Rectal smooth muscle tissue (tissue), 1 donor: ENCODE data around the gene RYR2.
A peak's percentile ranks its signal among the peaks of the same experiment; 100 is the strongest.

Source experiments
- H3K27ac ChIP-seq: one replicate; pipeline ENCODE4 v1.7.0; 2013; ENCODE audit warnings: low read depth, low read length, inconsistent platforms
- H3K27me3 ChIP-seq: one replicate; pipeline ENCODE4 v1.7.0; 2013; ENCODE audit warnings: low read length; ENCODE audit not compliant: control insufficient read depth, insufficient read depth
- H3K36me3 ChIP-seq: one replicate; pipeline ENCODE4 v1.7.0; 2013; ENCODE audit warnings: low read length; ENCODE audit not compliant: control insufficient read depth, insufficient read depth
- H3K4me1 ChIP-seq: one replicate; pipeline ENCODE4 v1.7.0; 2013; ENCODE audit warnings: low read length; ENCODE audit not compliant: control insufficient read depth, insufficient read depth
- H3K4me3 ChIP-seq: one replicate; pipeline ENCODE4 v1.7.0; 2013; ENCODE audit warnings: low read length
- H3K9ac ChIP-seq: one replicate; pipeline ENCODE4 v1.7.0; 2013; ENCODE audit warnings: low read length

RYR2 gene

GRCh38 chr1:237229333-237229732 lies 187.3 kb downstream of the RYR2 start:
- Histone ChIP-seq H3K4me3 (no peak overlapping the region), H3K27me3 (no peaks in the 10 kb centered on the region), H3K4me1 (no peaks in the 10 kb centered on the region), H3K27ac (no peak overlapping the region), H3K9ac (no peak overlapping the region), H3K36me3 (no peaks in the 10 kb centered on the region)

- Histone ChIP-seq H3K4me3 (no peak overlapping the region), H3K36me3 (no peaks in the 10 kb centered on the region), H3K27me3 (no peaks in the 10 kb centered on the region), H3K27ac (no peak overlapping the region), H3K9ac (no peak overlapping the region), H3K4me1 (peaks cover 2% of the 10 kb centered on the region)
These were observed 190.5 kb downstream of the RYR2 start for GRCh38 chr1:237232501-237232900.

- H3K4me3 ChIP-seq = no peak overlapping the region
- H3K27me3 ChIP-seq = no peaks in the 10 kb centered on the region
- H3K36me3 ChIP-seq = no peaks in the 10 kb centered on the region
- H3K9ac ChIP-seq = no peak overlapping the region
- peak overlapping the region; percentile 46 for H3K27ac ChIP-seq
- peaks cover 2% of the 10 kb centered on the region for H3K4me1 ChIP-seq
These were observed 193.1 kb downstream of the RYR2 start for GRCh38 chr1:237235091-237235490.

GRCh38 chr1:237237721-237238120 lies 195.7 kb downstream of the RYR2 start:
- Histone ChIP-seq H3K4me3 (no peak overlapping the region), H3K27ac (no peak overlapping the region), H3K9ac (no peak overlapping the region), H3K36me3 (no peaks in the 10 kb centered on the region), H3K4me1 (peaks cover 2% of the 10 kb centered on the region), H3K27me3 (no peaks in the 10 kb centered on the region)

- no peaks in the 10 kb centered on the region for H3K36me3 ChIP-seq
- no peak overlapping the region for H3K27ac ChIP-seq
- H3K9ac ChIP-seq = no peak overlapping the region
- H3K27me3 ChIP-seq = no peaks in the 10 kb centered on the region
- peaks cover 2% of the 10 kb centered on the region for H3K4me1 ChIP-seq
- H3K4me3 ChIP-seq = no peak overlapping the region
These were observed 197.3 kb downstream of the RYR2 start for GRCh38 chr1:237239248-237239647.

- no peaks in the 10 kb centered on the region for H3K36me3 ChIP-seq
- no peak overlapping the region for H3K4me3 ChIP-seq
- H3K9ac ChIP-seq = no peak overlapping the region
- no peaks in the 10 kb centered on the region for H3K4me1 ChIP-seq
- H3K27ac ChIP-seq = no peak overlapping the region
- H3K27me3 ChIP-seq = no peaks in the 10 kb centered on the region
These were observed 199.1 kb downstream of the RYR2 start for GRCh38 chr1:237241038-237241437.

GRCh38 chr1:237244778-237245177 lies 202.8 kb downstream of the RYR2 start:
- Histone ChIP-seq H3K9ac (no peak overlapping the region), H3K36me3 (no peaks in the 10 kb centered on the region), H3K4me1 (no peaks in the 10 kb centered on the region), H3K27ac (no peak overlapping the region), H3K27me3 (no peaks in the 10 kb centered on the region), H3K4me3 (no peak overlapping the region)

- H3K9ac ChIP-seq = no peak overlapping the region
- no peak overlapping the region for H3K4me3 ChIP-seq
- no peaks in the 10 kb centered on the region for H3K4me1 ChIP-seq
- no peaks in the 10 kb centered on the region for H3K36me3 ChIP-seq
- no peak overlapping the region for H3K27ac ChIP-seq
- no peaks in the 10 kb centered on the region for H3K27me3 ChIP-seq
These were observed 205.5 kb downstream of the RYR2 start for GRCh38 chr1:237247442-237247841.

- Histone ChIP-seq H3K9ac (no peak overlapping the region), H3K36me3 (no peaks in the 10 kb centered on the region), H3K4me1 (no peaks in the 10 kb centered on the region), H3K27ac (no peak overlapping the region), H3K4me3 (no peak overlapping the region), H3K27me3 (no peaks in the 10 kb centered on the region)
These were observed 207.1 kb downstream of the RYR2 start for GRCh38 chr1:237249120-237249519.

- H3K27me3 ChIP-seq = no peaks in the 10 kb centered on the region
- H3K27ac ChIP-seq = no peak overlapping the region
- H3K36me3 ChIP-seq = no peaks in the 10 kb centered on the region
- no peak overlapping the region for H3K4me3 ChIP-seq
- H3K4me1 ChIP-seq = no peaks in the 10 kb centered on the region
- H3K9ac ChIP-seq = no peak overlapping the region
These were observed 208.1 kb downstream of the RYR2 start for GRCh38 chr1:237250055-237250454.

GRCh38 chr1:237255071-237255470 lies 213.1 kb downstream of the RYR2 start:
- Histone ChIP-seq H3K4me3 (no peak overlapping the region), H3K27me3 (no peaks in the 10 kb centered on the region), H3K9ac (no peak overlapping the region), H3K27ac (no peak overlapping the region), H3K4me1 (peaks cover 3% of the 10 kb centered on the region), H3K36me3 (no peaks in the 10 kb centered on the region)

- H3K4me3 ChIP-seq = no peak overlapping the region
These were observed 216.9 kb downstream of the RYR2 start for GRCh38 chr1:237258871-237259270.

GRCh38 chr1:237261198-237261597 lies 219.2 kb downstream of the RYR2 start:
- H3K9ac ChIP-seq = no peak overlapping the region
- no peak overlapping the region for H3K27ac ChIP-seq
- H3K36me3 ChIP-seq = no peaks in the 10 kb centered on the region
- H3K4me3 ChIP-seq = no peak overlapping the region
- H3K4me1 ChIP-seq = peaks cover 3% of the 10 kb centered on the region
- H3K27me3 ChIP-seq = no peaks in the 10 kb centered on the region

More at GRCh38 chr1:237258871-237259270, 216.9 kb downstream of the RYR2 start:
- Histone ChIP-seq H3K27ac (peak overlapping the region; percentile 60), H3K4me1 (peaks cover 3% of the 10 kb centered on the region), H3K9ac (no peak overlapping the region), H3K27me3 (no peaks in the 10 kb centered on the region), H3K36me3 (no peaks in the 10 kb centered on the region)
